GM21529 (cell line): ENCODE results near the gene USP19.

Experiments used
- ATAC-seq: cut with Tn5 transposase; IDR thresholded peaks from one replicate; pipeline ENCODE4 v1.9.1; 2021; ENCODE audit not compliant: unreplicated experiment

Gene USP19

DNA sequence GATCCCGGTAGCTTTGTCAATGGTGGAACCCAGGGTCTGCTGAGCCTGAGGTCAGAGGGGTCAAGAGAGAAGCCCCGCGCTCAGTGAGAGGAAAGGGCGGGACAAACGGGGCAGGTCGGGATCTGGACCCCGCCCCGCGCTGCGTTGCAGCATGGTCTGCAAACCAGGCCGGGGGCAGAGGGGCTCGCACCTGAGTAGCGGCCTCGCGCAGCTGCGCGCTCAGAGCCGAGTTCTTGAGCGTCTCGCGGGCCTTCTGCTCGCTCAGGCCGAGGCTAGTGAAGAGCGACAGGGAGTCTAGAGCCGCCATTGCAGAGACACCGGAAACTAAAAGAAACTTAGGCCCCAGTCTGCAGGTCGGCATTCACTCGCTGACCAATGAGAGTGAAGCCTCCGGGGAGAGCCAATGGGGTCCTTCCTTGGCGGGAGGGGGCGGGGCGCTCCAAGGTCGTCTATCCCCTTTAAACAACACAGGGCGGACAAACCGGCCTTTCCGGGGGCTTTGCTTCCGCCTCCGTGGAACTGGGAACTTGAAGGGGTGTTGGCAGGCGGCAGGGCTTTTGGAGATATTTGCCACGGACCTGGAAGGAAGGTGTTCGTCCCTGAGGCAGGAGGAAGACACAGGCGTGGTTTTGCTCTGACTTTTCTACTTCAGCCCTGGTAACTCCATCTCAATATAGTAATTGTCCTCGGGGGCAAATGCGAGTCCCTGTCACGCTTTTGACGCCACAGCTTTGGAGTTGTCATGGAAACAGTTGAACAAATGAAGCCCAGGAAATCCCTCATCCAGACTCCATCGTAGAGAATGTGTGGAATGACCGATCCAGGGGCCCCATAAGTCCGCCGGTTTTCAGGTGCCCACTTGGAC lies 16.0 kb downstream of the USP19 start, which contains the start of gene QARS1:
Gene QARS1 (minus strand): TSS at position 331 of the 865 bp plus-strand sequence. CDS start 24 bp downstream, at position 307.
- ATAC-seq, result peak; percentile 85

DNA sequence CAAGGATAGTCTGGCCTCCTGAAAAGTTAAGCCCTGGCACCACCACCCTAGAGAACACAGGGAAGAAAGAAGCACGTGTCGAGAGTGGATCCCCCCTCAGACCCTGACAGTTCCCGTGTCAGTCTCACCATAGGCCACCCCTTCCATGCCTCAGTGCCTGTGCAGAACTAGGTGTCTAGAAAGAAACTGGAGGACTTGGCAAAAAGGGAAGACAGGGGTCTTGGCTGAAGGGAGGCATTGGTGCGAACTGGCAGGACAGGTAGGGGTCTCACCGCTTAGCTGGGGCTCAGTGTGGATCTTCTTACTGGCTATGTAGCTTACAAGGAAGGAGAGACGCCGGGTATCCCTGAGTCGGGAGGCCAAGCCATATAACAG lies 16.6 kb downstream of the USP19 start:
- ATAC-seq, result no peak

GRCh38 chr3:49100046-49100615 lies 20.5 kb downstream of the USP19 start:
- ATAC-seq, result no peak

DNA sequence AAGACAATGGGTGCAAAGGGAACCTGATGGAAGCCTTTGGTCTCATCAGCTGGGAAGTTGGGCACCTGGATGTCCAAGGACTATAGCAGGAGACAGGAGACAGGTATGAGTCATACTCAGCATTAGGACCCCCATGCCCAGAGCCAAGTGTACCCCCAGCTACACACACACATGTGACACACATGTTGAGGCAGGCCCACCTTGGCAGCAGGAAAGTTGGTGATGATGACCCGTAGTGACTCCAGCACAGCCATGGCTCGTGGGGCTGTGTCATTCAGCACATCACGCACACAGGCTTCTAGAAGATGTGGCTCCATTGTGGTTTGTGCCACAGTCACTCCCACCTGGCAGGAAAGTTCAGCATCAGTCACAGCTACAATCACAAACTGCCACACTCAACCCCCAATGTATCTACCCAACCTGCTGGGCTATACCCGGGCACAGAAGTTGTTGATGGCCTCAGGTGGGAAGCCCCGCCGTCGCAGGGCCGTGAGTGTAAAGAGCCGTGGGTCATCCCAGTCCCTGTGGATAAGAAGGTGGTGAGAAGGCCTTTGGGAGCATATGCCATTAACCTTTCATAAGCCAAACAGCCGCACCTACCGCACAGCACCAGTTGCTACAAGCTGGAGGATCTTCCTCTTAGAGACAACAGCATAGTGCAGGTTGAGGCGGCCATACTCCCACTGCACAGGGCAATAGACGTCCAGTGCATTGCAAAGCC lies 21.6 kb downstream of the USP19 start:
- no peak for ATAC-seq

- no peak for ATAC-seq
Measured at GRCh38 chr3:49098429-49098828, 22.2 kb downstream of the USP19 start.

DNA sequence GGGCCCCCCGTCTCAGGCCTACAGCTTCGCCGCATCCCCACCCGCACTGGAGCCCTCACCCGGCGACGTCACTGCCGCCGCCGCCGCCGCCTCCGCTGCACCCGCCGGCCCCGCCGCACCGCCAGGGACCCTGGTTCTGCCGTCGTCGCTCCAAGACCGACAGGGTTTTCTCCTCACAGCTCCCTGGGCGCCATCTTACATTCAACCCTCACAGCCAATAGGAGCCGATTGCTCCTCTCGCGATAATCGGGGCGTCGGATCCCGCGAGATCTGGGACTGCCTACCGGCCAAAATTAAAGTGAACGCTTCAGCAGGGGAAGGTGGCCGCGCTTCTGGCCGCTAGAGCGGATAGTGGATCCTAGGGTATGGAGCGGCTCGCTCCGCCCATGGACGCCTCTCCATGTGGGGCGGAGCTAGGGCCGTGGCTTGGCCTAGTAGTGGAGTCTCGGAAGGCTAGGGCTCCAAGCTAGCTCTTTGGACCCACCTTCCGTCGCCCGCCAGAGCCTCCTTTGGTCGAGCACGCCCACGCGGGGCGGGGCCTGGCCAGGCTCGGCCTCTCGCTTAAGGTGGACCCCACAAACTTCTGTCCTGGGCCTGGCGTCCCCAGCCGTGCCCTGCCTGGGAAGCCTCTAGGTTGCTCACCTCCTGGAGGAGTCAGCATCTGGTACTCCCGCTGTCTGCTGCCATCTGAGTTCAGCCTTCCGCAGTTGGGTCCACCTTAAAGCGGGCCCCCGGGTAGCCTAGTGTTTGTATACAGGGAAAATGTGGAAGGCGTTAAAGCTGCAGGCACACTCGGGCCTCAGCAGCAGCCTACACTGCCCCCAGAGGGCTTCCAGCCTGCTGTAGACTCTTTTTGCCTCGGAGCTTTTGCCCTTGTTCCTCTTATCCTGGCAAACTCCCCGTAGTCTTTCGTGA lies 26.5 kb downstream of the USP19 start, which contains the start of gene QRICH1:
Gene QRICH1 (minus strand): TSS at position 219 of the 915 bp plus-strand sequence. CDS start 17,054 bp downstream, outside the sequence.
- peak; percentile 80 for ATAC-seq

DNA sequence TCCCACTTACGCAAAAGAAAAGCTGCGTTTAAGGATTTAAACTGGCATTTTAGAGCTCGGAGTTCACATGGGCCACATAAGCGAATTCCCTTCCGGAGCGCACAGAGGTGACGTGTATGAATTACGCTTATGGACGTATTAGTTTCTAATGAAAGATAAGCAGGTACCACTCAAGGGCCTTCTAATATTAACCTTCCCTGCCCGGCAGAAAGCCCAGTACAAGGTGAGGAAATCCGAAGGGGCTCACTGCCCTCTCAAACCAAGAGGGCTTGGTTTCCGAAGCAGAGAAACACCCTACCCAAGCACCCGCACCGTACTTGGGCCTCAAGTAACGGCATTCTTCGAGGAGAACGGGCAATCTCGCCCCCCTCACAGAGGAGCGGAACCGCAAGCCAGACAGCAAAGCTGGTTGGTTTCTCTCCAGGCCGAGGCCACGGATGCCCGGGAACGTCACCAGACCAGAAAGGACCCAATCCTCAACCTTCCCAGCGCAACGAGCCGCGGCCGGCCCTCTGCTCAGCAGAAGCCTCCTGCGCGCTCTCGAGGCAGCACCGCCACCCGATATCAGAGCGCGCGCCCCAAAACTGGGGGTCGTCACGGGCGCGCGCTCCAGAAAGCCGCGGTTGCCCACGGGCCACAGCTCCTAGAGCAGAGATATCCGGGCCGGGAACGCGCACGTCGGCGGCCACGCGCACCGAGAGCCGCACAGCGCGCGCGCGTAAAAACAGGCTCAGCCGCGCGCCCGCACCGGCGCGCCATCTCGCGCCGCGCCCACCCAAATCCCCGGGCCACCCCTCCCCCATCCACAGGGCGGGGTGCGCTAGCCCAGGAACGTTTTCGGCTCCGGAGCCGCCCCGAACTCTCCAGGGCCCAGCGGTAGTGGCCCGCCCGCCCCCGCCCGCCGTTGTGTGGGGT lies 27.4 kb downstream of the USP19 start:
- ATAC-seq, result peak; percentile 34

- ATAC-seq, result no peak
Measured at GRCh38 chr3:49081429-49081828, 39.2 kb downstream of the USP19 start.

GRCh38 chr3:49079270-49079669 lies 41.4 kb downstream of the USP19 start:
- ATAC-seq, result no peak

GRCh38 chr3:49076646-49077045 lies 44.0 kb downstream of the USP19 start:
- no peak for ATAC-seq

DNA sequence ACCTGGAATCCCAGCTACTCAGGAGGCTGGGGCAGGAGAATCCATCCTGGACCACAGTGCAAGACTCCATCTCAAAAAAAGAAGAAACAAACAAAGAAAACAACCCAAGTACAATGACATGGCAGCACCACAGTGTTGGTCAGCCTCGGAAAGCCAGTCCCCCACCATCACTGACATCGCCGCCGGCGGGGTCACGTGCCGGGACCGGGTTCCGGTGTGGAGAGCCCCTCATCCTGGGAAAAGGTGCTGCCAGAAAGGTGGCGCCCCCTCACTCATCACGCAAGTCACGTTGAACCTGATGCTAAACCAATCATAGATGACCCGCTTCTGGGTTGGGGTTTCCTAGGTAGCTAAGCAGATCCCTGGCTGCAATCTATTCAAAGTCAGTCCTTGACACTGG lies 44.5 kb downstream of the USP19 start:
- no peak for ATAC-seq
